IMR-90 (cell line): Measurements from ENCODE around the gene FER1L5. TPM values are rescaled to one million over a fixed set of nuclear protein-coding genes. Genes with fewer than 3 reads are reported as not detected.

Experiments used
- ATAC-seq: fragments of 200-7000 bp; cut with Tn5 transposase; 2 replicates; pipeline ENCODE4 v1.9.1; 2020; ENCODE audit warnings: low read depth, mild to moderate bottlenecking, moderate library complexity
- BruUV-seq: library from RNA; stranded (reverse); fragments of 400-500 nt; replicated peaks from 2 replicates; lab custom pipeline; 2021; lab: Mats Ljungman, UMichigan
- CTCF ChIA-PET: fragments of 300-600 bp; formaldehyde crosslinking; extraction: SDS; loops from one replicate; lab custom pipeline; 2021; ENCODE audit warnings: antibody characterized with exemption; lab: Yijun Ruan, JAX
- POLR2A ChIA-PET: fragments of 300-600 bp; sonication (Branson Sonifier 250); formaldehyde crosslinking; loops from one replicate; lab custom pipeline; 2022; ENCODE audit warnings: antibody characterized with exemption; ENCODE audit not compliant: unreplicated experiment; lab: Charles Lee
- DNase-seq: peaks from one replicate; pipeline ENCODE4 v3.0.0; 2013
- H2AFZ ChIP-seq: replicated peaks from 2 replicates; pipeline ENCODE3; 2013; ENCODE audit warnings: low read length, mild to moderate bottlenecking; ENCODE audit not compliant: poor library complexity
- H2AK5ac ChIP-seq: 2 replicates; pipeline ENCODE4 v1.6.1; 2013; ENCODE audit warnings: low read depth, low read length, inconsistent platforms
- H2AK9ac ChIP-seq: replicated peaks from 2 replicates; pipeline ENCODE3; 2013; ENCODE audit warnings: mild to moderate bottlenecking, low read depth, low read length, moderate library complexity; ENCODE audit not compliant: poor library complexity
- H2BK120ac ChIP-seq: 2 replicates; pipeline ENCODE4 v1.6.1; 2013; ENCODE audit warnings: low read depth, low read length, inconsistent platforms
- H2BK15ac ChIP-seq: 3 replicates; pipeline ENCODE4 v1.6.1; 2013; ENCODE audit warnings: low read depth, low read length, inconsistent platforms
- H2BK20ac ChIP-seq: 2 replicates; pipeline ENCODE4 v1.6.1; 2013; ENCODE audit warnings: low read depth, mild to moderate bottlenecking, inconsistent platforms, low read length, moderate library complexity
- H2BK5ac ChIP-seq: 2 replicates; pipeline ENCODE4 v1.6.1; 2013; ENCODE audit warnings: mild to moderate bottlenecking, low read depth, low read length, inconsistent platforms; ENCODE audit not compliant: poor library complexity, severe bottlenecking
- H3K14ac ChIP-seq: replicated peaks from 2 replicates; pipeline ENCODE4 v1.6.1; 2013; ENCODE audit warnings: low read depth, low read length, inconsistent platforms
- H3K18ac ChIP-seq: 2 replicates; pipeline ENCODE4 v1.6.1; 2013; ENCODE audit warnings: low read depth, low read length, control low read depth
- H3K23ac ChIP-seq: 2 replicates; pipeline ENCODE4 v1.6.1; 2013; ENCODE audit warnings: low read depth, low read length, inconsistent platforms
- H3K27ac ChIP-seq: 2 replicates; pipeline ENCODE4 v1.5.1; 2013; ENCODE audit warnings: mild to moderate bottlenecking, control low read depth, low read length; ENCODE audit not compliant: insufficient read depth
- H3K27me3 ChIP-seq: 2 replicates; pipeline ENCODE4 v1.6.1; 2013; ENCODE audit warnings: low read length; ENCODE audit not compliant: control insufficient read depth, insufficient read depth
- H3K36me3 ChIP-seq: 2 replicates; pipeline ENCODE4 v1.6.1; 2013; ENCODE audit warnings: low read length, mixed read lengths; ENCODE audit not compliant: control insufficient read depth, insufficient read depth
- H3K4ac ChIP-seq: 2 replicates; pipeline ENCODE4 v1.6.1; 2013; ENCODE audit warnings: low read depth, low read length, inconsistent platforms
- H3K4me1 ChIP-seq: 2 replicates; pipeline ENCODE4 v1.6.1; 2013; ENCODE audit warnings: low read length, mixed read lengths; ENCODE audit not compliant: control insufficient read depth, insufficient read depth
- H3K4me2 ChIP-seq: 2 replicates; pipeline ENCODE4 v1.6.1; 2013; ENCODE audit warnings: low read depth, mild to moderate bottlenecking, control low read depth, low read length, moderate library complexity
- H3K4me3 ChIP-seq: 2 replicates; pipeline ENCODE4 v1.5.1; 2013; ENCODE audit warnings: low read depth, mild to moderate bottlenecking, control low read depth, low read length, moderate library complexity; ENCODE audit not compliant: insufficient read depth
- H3K56ac ChIP-seq: 2 replicates; pipeline ENCODE4 v1.6.1; 2013; ENCODE audit warnings: low read length, inconsistent platforms; ENCODE audit not compliant: insufficient read depth; ENCODE audit errors: extremely low read depth
- H3K79me1 ChIP-seq, 2 experiments: 2 replicates each; pipeline ENCODE4 v1.6.1; 2013; ENCODE audit warnings: low read length in 2 of 2, inconsistent platforms in 1 of 2, low read depth in 1 of 2
- H3K9ac ChIP-seq: 2 replicates; pipeline ENCODE4 v1.6.1; 2013; ENCODE audit warnings: low read depth, low read length, control low read depth
- H3K9me1 ChIP-seq: 2 replicates; pipeline ENCODE4 v1.6.1; 2013; ENCODE audit warnings: low read length, inconsistent platforms; ENCODE audit not compliant: insufficient read depth
- H3K9me3 ChIP-seq: 2 replicates; pipeline ENCODE4 v1.6.1; 2013; ENCODE audit warnings: low read length; ENCODE audit not compliant: control insufficient read depth, insufficient read depth
- H4K20me1 ChIP-seq: 2 replicates; pipeline ENCODE4 v1.6.1; 2013; ENCODE audit warnings: low read length, inconsistent platforms; ENCODE audit not compliant: insufficient read depth
- H4K5ac ChIP-seq: 2 replicates; pipeline ENCODE4 v1.6.1; 2013; ENCODE audit warnings: mild to moderate bottlenecking, low read depth, low read length, control low read depth
- H4K8ac ChIP-seq, 2 experiments: 2 replicates each; pipeline ENCODE4 v1.6.1; 2013; ENCODE audit warnings: low read depth in 2 of 2, low read length in 2 of 2, control low read depth in 1 of 2, inconsistent platforms in 1 of 2
- H4K91ac ChIP-seq: 2 replicates; pipeline ENCODE4 v1.6.1; 2013; ENCODE audit warnings: low read depth, low read length, inconsistent platforms; ENCODE audit not compliant: insufficient read depth
- CEBPB ChIP-seq: IDR thresholded peaks from 2 replicates; pipeline ENCODE4 v1.6.1; 2012; ENCODE audit warnings: low read depth, low read length, improper control_type of control experiment
- CHD1 ChIP-seq: IDR thresholded peaks from 2 replicates; pipeline ENCODE4 v1.6.1; 2012; ENCODE audit warnings: low read depth, low read length, improper control_type of control experiment
- ELK1 ChIP-seq: fragments of 150-350 bp; IDR thresholded peaks from 2 replicates; pipeline ENCODE4 v1.6.1; 2016; ENCODE audit warnings: low read depth, mild to moderate bottlenecking, low read length, moderate library complexity, borderline replicate concordance
- FOS ChIP-seq: fragments of 150-350 bp; IDR thresholded peaks from 2 replicates; pipeline ENCODE4 v1.6.1; 2016; ENCODE audit warnings: low read depth, low read length
- MAZ ChIP-seq: IDR thresholded peaks from 2 replicates; pipeline ENCODE4 v1.6.1; 2012; ENCODE audit warnings: low read depth, mild to moderate bottlenecking, low read length, improper control_type of control experiment, moderate library complexity, borderline replicate concordance
- NFE2L2 ChIP-seq: fragments of 150-350 bp; IDR thresholded peaks from 2 replicates; pipeline ENCODE4 v1.6.1; 2016; ENCODE audit warnings: low read depth, mild to moderate bottlenecking, low read length
- RAD21 ChIP-seq: IDR thresholded peaks from 2 replicates; pipeline ENCODE4 v1.6.1; 2012; ENCODE audit warnings: low read length, improper control_type of control experiment
- RCOR1 ChIP-seq: IDR thresholded peaks from 2 replicates; pipeline ENCODE4 v1.6.1; 2012; ENCODE audit warnings: mild to moderate bottlenecking, low read length, improper control_type of control experiment; ENCODE audit not compliant: insufficient replicate concordance
- RFX5 ChIP-seq: IDR thresholded peaks from 2 replicates; pipeline ENCODE4 v1.8.0; 2012; ENCODE audit warnings: low read depth, mild to moderate bottlenecking, low read length, moderate library complexity
- SMC3 ChIP-seq: fragments of 150-350 bp; IDR thresholded peaks from 2 replicates; pipeline ENCODE4 v1.6.1; 2016; ENCODE audit warnings: low read depth, mild to moderate bottlenecking, antibody characterized with exemption, low read length, moderate library complexity
- USF2 ChIP-seq: fragments of 150-350 bp; IDR thresholded peaks from 2 replicates; pipeline ENCODE4 v1.6.1; 2017; ENCODE audit warnings: mild to moderate bottlenecking, antibody characterized with exemption, low read length, low read depth
- WGBS, 2 experiments: methylation state at CpG; one replicate each; pipeline versions ENCODE4 v1.1.5 to v1.1.7; 2013; ENCODE audit warnings: missing lambda C conversion rate in 2 of 2; ENCODE audit not compliant: insufficient read length in 1 of 2; ENCODE audit errors: extremely low coverage in 2 of 2; 5-methylcytosine and 5-hydroxymethylcytosine counted together
- dilution Hi-C: fragments of 300-500 bp; cut with HindIII; formaldehyde crosslinking; loops from one replicate; pipeline ENCODE4 v1.14.3; 2018; ENCODE audit warnings: low sequenced_read_pairs; ENCODE audit not compliant: unreplicated experiment
- in situ Hi-C: fragments of 300-500 bp; cut with MboI; formaldehyde crosslinking; loops from 3 replicates; pipeline ENCODE4 v1.14.3; 2019; ENCODE audit warnings: low sequenced_read_pairs, inconsistent platforms, mixed read lengths
- intact Hi-C: fragments of 100-400 bp; cut with micrococcal nuclease; formaldehyde crosslinking; loops from 2 replicates; pipeline ENCODE4 v1.10.0; 2022
- polyA plus RNA-seq, 3 experiments: library from polyadenylated mRNA; depleted of rRNA; stranded (reverse); fragments of >200 nt; gene quantifications; 2 replicates each; pipeline ENCODE4 v1.2.3, GENCODE V29; 2012; ENCODE audit warnings: low replicate concordance in 1 of 3
- total RNA-seq: library from RNA; depleted of rRNA; stranded (reverse); fragments of >200 nt; gene quantifications from 2 replicates; pipeline ENCODE4 v1.2.3, GENCODE V29; 2012

Gene FER1L5
- total and polyA plus RNA-seq, 2 of the 4 experiments (the other 2 are of a cell fraction) = 0.15 to 0.36 TPM

- Histone ChIP-seq H3K79me1 (no peaks in the 10 kb centered on the region), H2BK15ac (no peak overlapping the region), H3K4ac (no peak overlapping the region), H3K27me3 (peaks cover 7% of the 10 kb centered on the region; the same call in 1 of the 2 replicates), H2BK20ac (no peak overlapping the region), H3K4me2 (no peak overlapping the region), H4K8ac (no peak overlapping the region), H3K36me3 (no peaks in the 10 kb centered on the region), H3K23ac (no peak overlapping the region), H2BK120ac (no peak overlapping the region), H3K14ac (no peak overlapping the region), H2AK9ac (no peak overlapping the region), H3K4me1 (peaks cover 12% of the 10 kb centered on the region; the same call in 1 of the 2 replicates), H3K9me3 (no peaks in the 10 kb centered on the region), H4K5ac (no peak overlapping the region), H3K18ac (no peak overlapping the region), H2AK5ac (no peak overlapping the region), H3K9me1 (0 out of 2 replicates have a peak, but pooled peaks cover 2% of the 10 kb centered on the region), H3K56ac (no peak overlapping the region), H3K4me3 (no peak overlapping the region), H4K91ac (no peak overlapping the region), H2BK5ac (no peak overlapping the region), H3K27ac (no peak overlapping the region), H4K20me1 (no peaks in the 10 kb centered on the region), H3K9ac (no peak overlapping the region), H2AFZ (no peak overlapping the region)
- in situ Hi-C loops (no loop called here), dilution Hi-C loops (no loop called here), intact Hi-C loops (no loop called here)
- ChIA-PET CTCF (no interaction called here), POLR2A (no interaction called here)
- no TSS peak for BruUV-seq
- 87% methylated on average over 7 of the region's 14 CpGs; no CpG with 5 or more reads in 1 of the 2 experiments for WGBS, 2 experiments
- no peak for DNase-seq
- ATAC-seq = no peak
- TF ChIP-seq FOS (no peak), SMC3 (no peak), MAZ (no peak), USF2 (no peak), RCOR1 (no peak), ELK1 (no peak), CEBPB (no peak), RAD21 (no peak), NFE2L2 (no peak), CHD1 (no peak), RFX5 (no peak)
These were observed 46.9 kb downstream of the FER1L5 start for GRCh38 chr2:96689431-96689991.
